SJCRH30 (cell line): ENCODE measurements around the gene MRNIP. TPM values are rescaled to one million over a fixed set of nuclear protein-coding genes. Genes with fewer than 3 reads are reported as not detected.

Experiments used
- total RNA-seq: library from RNA; depleted of rRNA; stranded (reverse); fragments of >200 nt; shearing (Covaris generic); gene quantifications from 2 replicates; pipeline ENCODE4 v1.2.3, GENCODE V29; 2014; rRNA removed

MRNIP gene
- total RNA-seq, 1 experiment from 2014 or later, result 15.3 TPM

Other genes starting within 250 kb of the MRNIP start
- 828 and 1,009 TPM in 2 replicates for gene HNRNPH1, start 235.1 kb downstream of the MRNIP start, total RNA-seq
- gene CBY3, start 177.8 kb downstream of the MRNIP start, total RNA-seq, result not detected in 2 replicates
- gene CANX, start 159.8 kb downstream of the MRNIP start, total RNA-seq, result 453 and 506 TPM in 2 replicates
- gene MAML1, start 126.0 kb downstream of the MRNIP start, total RNA-seq, result 25.0 and 25.1 TPM in 2 replicates
- gene LTC4S, start 64.8 kb downstream of the MRNIP start, total RNA-seq, result not detected in 2 replicates
- 55.5 and 60.5 TPM in 2 replicates for gene MGAT4B, start 52.0 kb downstream of the MRNIP start, total RNA-seq
- 64.9 and 65.8 TPM in 2 replicates for gene SQSTM1, start 37.9 kb downstream of the MRNIP start, total RNA-seq
- 33.6 and 37.0 TPM in 2 replicates for gene TBC1D9B, start 49.1 kb upstream of the MRNIP start, total RNA-seq
- 34.5 and 34.9 TPM in 2 replicates for gene RNF130, start 212.9 kb upstream of the MRNIP start, total RNA-seq